ENCODE data around the gene ASAP3. TPM values are rescaled to one million over a fixed set of nuclear protein-coding genes. Genes with fewer than 3 reads are reported as not detected.

Gene ASAP3
- total and polyA plus RNA-seq, 2 of the 4 experiments (the other 2 are of a cell fraction), result 18.6 to 18.8 TPM

GRCh38 chr1:23500466-23500865 is 16.5 kb upstream of the ASAP3 start:
- no peak overlapping the region for H3K4me3 ChIP-seq (ENCODE audit: insufficient read depth, low read depth, low read length)
- no peaks in the 10 kb centered on the region for H3K9me3 ChIP-seq (ENCODE audit: control insufficient read depth, insufficient read depth, low read length)
- H2BK20ac ChIP-seq (ENCODE audit: low read depth, low read length), result no peak overlapping the region
- no peaks in the 10 kb centered on the region for H3K79me1 ChIP-seq (ENCODE audit: low read depth in 1 of 2, low read length in 2 of 2)
- peaks cover 4% of the 10 kb centered on the region; the same call in 1 of the 2 replicates for H3K9me1 ChIP-seq (ENCODE audit: insufficient read depth, low read length)
- no peaks in the 10 kb centered on the region for H3K36me3 ChIP-seq (ENCODE audit: control insufficient read depth, insufficient read depth, low read length)
- no peak overlapping the region for H2AK5ac ChIP-seq (ENCODE audit: low read depth, low read length)
- H2BK15ac ChIP-seq (ENCODE audit: low read depth, low read length), result no peak overlapping the region
- H3K4ac ChIP-seq (ENCODE audit: low read depth, low read length), result no peak overlapping the region
- in situ Hi-C loops (cut with MboI; ENCODE audit: low sequenced_read_pairs) (no loop called here), dilution Hi-C loops (cut with HindIII; ENCODE audit: low sequenced_read_pairs, unreplicated experiment) (no loop called here), intact Hi-C loops (cut with micrococcal nuclease) (no loop called here)
- no peaks in the 10 kb centered on the region for H3K27me3 ChIP-seq (ENCODE audit: control insufficient read depth, insufficient read depth, low read length)
- H3K23ac ChIP-seq (ENCODE audit: low read depth, low read length), result no peak overlapping the region
- no peak overlapping the region for H2BK120ac ChIP-seq (ENCODE audit: low read depth, low read length)
- no peaks in the 10 kb centered on the region for H4K20me1 ChIP-seq (ENCODE audit: insufficient read depth, low read length)
- H2AFZ ChIP-seq (replicated peaks; ENCODE audit: low read length, poor library complexity), result no peak overlapping the region
- ChIA-PET POLR2A (ENCODE audit: unreplicated experiment) (no interaction called here), CTCF (interaction anchor here (0.6 kb wide), 1 partner anchor 207 kb away, joined by 3 read pairs; no protein-coding TSS in a partner anchor)
- no peak overlapping the region for H3K56ac ChIP-seq (ENCODE audit: extremely low read depth, insufficient read depth, low read length)
- H3K27ac ChIP-seq (ENCODE audit: insufficient read depth, low read length), result no peak overlapping the region
- ATAC-seq (ENCODE audit: low read depth) (no peak), DNase-seq (no peak)
- no peak overlapping the region for H3K18ac ChIP-seq (ENCODE audit: low read depth, low read length)
- TF ChIP-seq ELK1 (IDR thresholded peaks at IDR 0.05; ENCODE audit: borderline replicate concordance, low read depth, low read length) (no peak), USF2 (IDR thresholded peaks at IDR 0.05; ENCODE audit: low read depth, low read length) (peak; percentile 17; the same call in 1 of the 2 replicates)
- WGBS, 2 experiments (ENCODE audit: extremely low coverage in 2 of 2, insufficient read length in 1 of 2), result no CpG with 5 or more reads among the region's 2 CpGs
- no peak overlapping the region for H3K9ac ChIP-seq (ENCODE audit: low read depth, low read length)
- H4K91ac ChIP-seq (ENCODE audit: insufficient read depth, low read depth, low read length), result no peak overlapping the region
- no peak overlapping the region for H4K8ac ChIP-seq (ENCODE audit: low read depth in 2 of 2, low read length in 2 of 2)
- no peak overlapping the region for H3K4me2 ChIP-seq (ENCODE audit: low read depth, low read length)
- no peak overlapping the region for H2AK9ac ChIP-seq (replicated peaks; ENCODE audit: low read depth, low read length, poor library complexity)
- H2BK5ac ChIP-seq (ENCODE audit: low read depth, low read length, poor library complexity, severe bottlenecking), result no peak overlapping the region
- H3K14ac ChIP-seq (replicated peaks; ENCODE audit: low read depth, low read length), result no peak overlapping the region
- no peak overlapping the region for H4K5ac ChIP-seq (ENCODE audit: low read depth, low read length)
- no peaks in the 10 kb centered on the region for H3K4me1 ChIP-seq (ENCODE audit: control insufficient read depth, insufficient read depth, low read length)
- BruUV-seq (replicated peaks), result no TSS peak
